DND-41 (cell line): ENCODE data around the gene LHX6.

Experiments used
- EZH2 ChIP-seq: IDR thresholded peaks from 3 replicates; pipeline ENCODE4 v1.6.1; 2012; ENCODE audit warnings: borderline replicate concordance, low read depth, mild to moderate bottlenecking, moderate library complexity, low read length, inconsistent platforms; ENCODE audit not compliant: severe bottlenecking
- TF ChIP-seq, protein P1 (sequence below): IDR thresholded peaks from 2 replicates; pipeline ENCODE4 v1.5.1; 2012; ENCODE audit warnings: borderline replicate concordance, low read length, moderate library complexity, mild to moderate bottlenecking; ENCODE audit not compliant: poor library complexity, severe bottlenecking; ENCODE audit errors: extremely low read depth

GRCh38 chr9:122244349-122244748, 15.6 kb upstream of the LHX6 start:
- no peak for TF ChIP-seq EZH2
- TF ChIP-seq, protein P1, sequence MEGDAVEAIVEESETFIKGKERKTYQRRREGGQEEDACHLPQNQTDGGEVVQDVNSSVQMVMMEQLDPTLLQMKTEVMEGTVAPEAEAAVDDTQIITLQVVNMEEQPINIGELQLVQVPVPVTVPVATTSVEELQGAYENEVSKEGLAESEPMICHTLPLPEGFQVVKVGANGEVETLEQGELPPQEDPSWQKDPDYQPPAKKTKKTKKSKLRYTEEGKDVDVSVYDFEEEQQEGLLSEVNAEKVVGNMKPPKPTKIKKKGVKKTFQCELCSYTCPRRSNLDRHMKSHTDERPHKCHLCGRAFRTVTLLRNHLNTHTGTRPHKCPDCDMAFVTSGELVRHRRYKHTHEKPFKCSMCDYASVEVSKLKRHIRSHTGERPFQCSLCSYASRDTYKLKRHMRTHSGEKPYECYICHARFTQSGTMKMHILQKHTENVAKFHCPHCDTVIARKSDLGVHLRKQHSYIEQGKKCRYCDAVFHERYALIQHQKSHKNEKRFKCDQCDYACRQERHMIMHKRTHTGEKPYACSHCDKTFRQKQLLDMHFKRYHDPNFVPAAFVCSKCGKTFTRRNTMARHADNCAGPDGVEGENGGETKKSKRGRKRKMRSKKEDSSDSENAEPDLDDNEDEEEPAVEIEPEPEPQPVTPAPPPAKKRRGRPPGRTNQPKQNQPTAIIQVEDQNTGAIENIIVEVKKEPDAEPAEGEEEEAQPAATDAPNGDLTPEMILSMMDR = no peak
